HG02981 (cell line): Measurements from ENCODE around the gene AKAP13.
"Not testable (repeated sequence)": the region's sequence is repeated elsewhere in the genome, so short reads cannot be mapped to it uniquely, and the experiment has no call there.

Source experiments
- ATAC-seq: cut with Tn5 transposase; IDR thresholded peaks from one replicate; pipeline ENCODE4 v1.9.1; 2021; ENCODE audit warnings: mild to moderate bottlenecking, moderate library complexity; ENCODE audit not compliant: unreplicated experiment

AKAP13 gene

GRCh38 chr15:85408270-85408746 is 27.9 kb downstream of the AKAP13 start:
- ATAC-seq: peak; percentile 55

- no peak for ATAC-seq
These were observed 31.7 kb downstream of the AKAP13 start for GRCh38 chr15:85412066-85412465.

- ATAC-seq: peak; percentile 96
These were observed 32.8 kb downstream of the AKAP13 start for GRCh38 chr15:85412956-85413854.

GRCh38 chr15:85414037-85414436 is 33.6 kb downstream of the AKAP13 start:
- no peak for ATAC-seq

DNA sequence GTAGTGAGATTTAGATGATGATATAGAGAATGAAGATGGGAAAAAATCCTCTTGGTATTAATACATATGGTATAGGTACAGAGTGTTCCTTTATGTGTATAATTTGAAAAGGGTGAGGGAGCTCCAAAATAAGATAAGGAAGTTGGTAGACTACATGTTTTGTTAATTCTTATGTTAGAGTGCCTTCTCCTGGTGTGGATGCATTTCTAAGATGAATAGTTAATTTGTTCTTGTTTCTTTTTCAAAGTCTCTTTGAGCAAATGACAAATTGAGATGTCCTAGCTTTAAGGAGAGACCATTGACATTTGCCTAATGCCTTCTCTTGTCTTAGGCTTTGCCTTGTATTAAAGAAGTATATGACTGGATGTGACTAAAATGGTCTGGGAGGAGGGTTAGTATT is 34.1 kb downstream of the AKAP13 start:
- ATAC-seq: no peak

DNA sequence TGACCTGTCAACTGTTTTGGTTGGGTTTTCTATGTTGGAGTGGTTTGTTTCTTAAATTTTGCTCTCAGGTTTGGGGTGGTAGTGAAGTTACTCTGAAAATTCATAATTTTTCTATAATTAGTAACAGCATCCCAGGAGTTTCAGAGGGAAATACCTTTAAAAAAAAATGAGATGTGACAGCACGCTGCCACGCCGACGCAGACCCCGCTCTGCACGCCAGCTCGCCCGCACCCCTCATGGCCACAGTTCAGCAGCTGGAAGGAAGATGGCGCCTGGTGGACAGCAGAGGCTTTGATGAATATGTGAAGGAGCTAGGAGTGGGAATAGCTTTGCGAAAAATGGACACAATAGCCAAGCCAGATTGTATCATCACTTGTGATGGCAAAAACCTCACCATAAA is 34.6 kb downstream of the AKAP13 start:
- no peak for ATAC-seq

- ATAC-seq: no peak
These were observed 35.4 kb downstream of the AKAP13 start for GRCh38 chr15:85415783-85416182.

- no peak for ATAC-seq
These were observed 36.9 kb downstream of the AKAP13 start for GRCh38 chr15:85417276-85417675.

- no peak for ATAC-seq
These were observed 38.8 kb downstream of the AKAP13 start for GRCh38 chr15:85419161-85419560.

DNA sequence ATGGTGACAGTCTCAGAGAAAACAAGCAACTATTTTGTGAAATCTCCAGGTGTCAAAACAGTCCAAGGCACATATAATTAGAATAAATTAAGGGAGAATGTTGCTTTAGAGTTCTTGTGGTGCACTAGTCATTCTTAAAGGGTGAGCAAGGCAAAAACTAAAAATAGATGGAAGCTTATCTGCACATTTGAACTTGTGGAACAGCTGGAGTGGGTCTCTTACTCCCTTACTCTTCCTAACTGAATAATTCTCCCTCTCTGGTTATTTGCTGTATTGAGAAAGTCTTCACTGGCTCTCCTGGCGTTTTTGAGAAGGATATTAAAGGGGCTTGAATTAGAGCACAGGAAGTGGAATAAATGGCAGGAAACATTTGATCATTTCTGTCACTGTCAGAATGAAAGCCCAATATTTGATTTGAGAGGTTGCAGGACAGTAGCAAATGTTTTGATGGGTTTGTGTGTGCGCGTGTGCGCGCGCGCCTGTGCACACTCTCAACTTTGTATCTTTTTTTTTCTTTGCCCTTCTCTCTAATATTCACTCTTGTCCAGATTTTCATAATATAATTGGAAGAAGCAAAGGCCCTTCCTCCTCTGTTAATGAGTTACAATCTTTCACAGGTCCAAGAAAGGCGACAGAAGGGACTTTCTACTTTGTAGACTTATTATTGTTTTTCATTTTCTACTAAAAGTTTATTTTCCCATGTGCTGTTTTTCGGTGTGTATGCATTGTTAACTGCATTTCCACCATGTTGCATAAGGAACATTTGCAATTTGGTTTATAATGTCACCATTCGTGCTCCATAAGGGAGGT is 40.9 kb downstream of the AKAP13 start:
- ATAC-seq: no peak

DNA sequence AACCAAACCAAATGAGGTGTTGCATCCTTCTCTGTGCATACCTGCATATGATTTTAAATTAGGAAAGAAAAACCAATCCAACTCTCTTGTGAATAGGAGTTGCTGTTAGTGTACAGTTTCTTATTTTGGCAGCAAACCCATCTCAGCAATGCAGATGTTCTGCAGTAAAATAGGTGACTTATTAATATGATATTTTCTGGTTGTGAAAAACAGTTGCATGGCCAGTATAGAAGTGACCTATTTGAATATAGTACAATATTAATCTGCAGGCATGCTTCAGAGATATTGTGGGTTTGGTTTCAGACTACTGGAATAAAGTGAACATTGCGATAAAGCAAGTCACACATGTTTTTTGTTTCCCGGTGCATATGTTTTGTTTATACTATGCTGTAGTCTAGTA is 42.2 kb downstream of the AKAP13 start:
- no peak for ATAC-seq

DNA sequence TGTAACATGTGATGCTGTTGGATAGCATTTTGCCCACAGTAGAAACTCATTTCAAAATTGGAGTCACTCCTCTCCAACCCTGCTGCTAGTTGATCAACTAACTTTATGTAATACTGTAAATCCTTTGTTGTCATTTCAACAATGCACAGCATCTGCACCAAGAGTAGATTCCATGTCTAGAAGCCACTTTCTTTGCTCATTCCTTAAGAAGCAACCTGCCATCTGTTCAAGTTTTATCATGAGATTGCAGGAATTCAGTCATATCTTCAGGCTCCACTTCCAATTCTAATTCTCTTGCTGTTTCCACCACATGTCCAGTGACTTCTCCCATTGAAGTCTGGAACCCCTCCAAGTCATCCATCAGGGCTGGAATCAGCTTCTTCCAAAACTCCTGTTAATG is 42.9 kb downstream of the AKAP13 start:
- no peak for ATAC-seq

GRCh38 chr15:85424154-85424553 is 43.8 kb downstream of the AKAP13 start:
- ATAC-seq: no peak

DNA sequence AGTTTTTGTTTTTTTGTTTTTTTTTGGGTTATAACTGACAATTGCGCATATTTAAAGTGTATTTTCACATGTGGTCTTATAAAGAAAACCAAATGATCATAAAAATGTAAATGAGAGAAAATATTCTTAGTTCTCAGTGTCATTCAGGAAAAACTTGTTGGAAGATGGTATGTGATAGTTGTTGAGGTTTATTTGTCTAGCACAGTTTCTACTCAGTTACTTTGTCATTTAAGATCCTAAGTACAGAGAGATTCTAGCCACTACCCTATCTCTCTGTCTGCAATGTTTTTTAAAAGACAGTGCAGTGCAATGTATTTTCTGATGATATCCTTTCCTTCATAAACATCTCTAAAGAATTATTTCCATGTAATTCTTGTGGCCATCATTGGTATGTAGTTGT is 46.1 kb downstream of the AKAP13 start:
- no peak for ATAC-seq

GRCh38 chr15:85427286-85428028 is 47.1 kb downstream of the AKAP13 start:
- ATAC-seq: no peak

DNA sequence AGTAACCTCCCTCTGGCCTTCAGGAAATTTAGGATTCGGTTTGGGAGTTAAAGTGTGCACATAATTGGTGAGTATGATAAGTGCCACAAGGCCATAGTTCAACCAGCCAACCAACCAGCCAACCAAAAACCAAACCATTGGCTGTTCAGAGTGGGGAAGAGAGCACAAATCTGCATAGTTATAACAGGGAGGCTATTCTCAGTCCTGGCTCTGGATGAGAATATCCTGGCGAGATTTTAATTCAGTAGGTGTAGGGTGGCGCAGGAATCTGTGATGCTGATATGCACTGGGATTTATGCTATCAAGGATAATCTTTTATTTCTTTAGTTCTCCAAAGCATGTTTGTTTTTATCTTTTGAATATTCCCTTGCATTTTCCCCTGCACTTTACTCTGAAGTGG is 49.1 kb downstream of the AKAP13 start:
- ATAC-seq: no peak

- ATAC-seq: peak; percentile 100
These were observed 50.2 kb downstream of the AKAP13 start for GRCh38 chr15:85430406-85431204.

DNA sequence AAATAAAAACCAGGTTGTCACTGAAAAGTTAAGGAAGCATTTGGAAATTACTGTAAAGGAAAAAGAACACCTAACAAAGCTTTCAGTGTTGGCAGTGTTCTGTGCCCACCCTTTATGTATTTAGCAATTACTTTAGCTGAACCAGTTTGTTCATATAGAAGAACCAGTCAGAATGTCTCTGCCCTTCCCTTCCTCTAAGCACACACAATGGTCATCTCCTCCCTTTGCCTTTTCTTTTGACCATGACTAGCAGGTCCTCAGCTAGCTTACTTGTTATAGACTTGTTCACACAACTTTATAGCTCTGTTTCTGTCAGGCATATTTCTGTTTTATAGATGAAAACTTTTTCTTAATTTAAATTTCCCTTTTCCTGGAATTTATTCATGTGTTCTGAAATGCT is 59.6 kb downstream of the AKAP13 start:
- ATAC-seq: no peak

- ATAC-seq: no peak
These were observed 60.0 kb downstream of the AKAP13 start for GRCh38 chr15:85440451-85440850.

GRCh38 chr15:85441854-85442253 is 61.5 kb downstream of the AKAP13 start:
- not testable (repeated sequence) for ATAC-seq
